Measurements from ENCODE around the gene RPL3. TPM values are rescaled to one million over a fixed set of nuclear protein-coding genes. Genes with fewer than 3 reads are reported as not detected.
A peak's percentile ranks its signal among the peaks of the same experiment; 100 is the strongest.

The RPL3 gene
- total and polyA plus RNA-seq, 2 of the 4 experiments (the other 2 are of a cell fraction): 2,871 to 3,312 TPM

DNA sequence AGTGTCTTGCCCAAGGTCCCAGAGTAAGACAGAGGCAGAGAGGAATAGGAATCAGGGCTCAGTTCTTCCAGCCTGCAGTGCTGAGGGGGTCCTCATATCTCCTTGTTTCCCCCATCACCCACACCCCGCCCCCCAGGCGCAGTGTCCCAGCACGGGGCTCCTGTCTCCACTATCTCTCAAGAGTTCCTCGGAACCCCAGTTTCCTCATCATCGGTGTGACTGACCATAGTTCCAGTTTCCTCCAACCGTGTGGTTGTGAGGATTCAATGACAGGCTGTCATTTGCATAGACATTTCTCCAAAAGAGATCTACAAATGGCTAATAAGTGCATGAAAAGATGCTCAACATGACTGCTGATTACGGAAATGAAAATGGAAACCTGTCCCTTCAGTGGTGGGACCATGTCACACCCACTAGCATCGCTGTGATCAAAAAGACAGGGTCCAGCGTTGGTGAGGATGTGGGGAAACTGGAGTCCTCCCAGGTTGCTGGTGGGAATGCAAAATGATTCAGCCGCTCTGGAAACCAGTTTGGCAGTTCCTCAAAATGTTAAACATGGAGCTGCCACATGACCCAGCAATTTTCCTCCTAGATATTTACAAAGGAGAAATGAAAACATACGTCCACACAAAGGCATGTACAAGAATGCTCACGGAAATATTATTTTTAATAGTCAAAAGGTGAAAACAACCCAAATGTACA, 42.8 kb downstream of the RPL3 start:
- peak overlapping the region; percentile 90 for H2BK120ac ChIP-seq (ENCODE audit: low read depth, low read length)
- peaks cover 8% of the 10 kb centered on the region for H4K20me1 ChIP-seq (ENCODE audit: insufficient read depth, low read length)
- H4K5ac ChIP-seq (ENCODE audit: low read depth, low read length): no peak overlapping the region
- H2BK20ac ChIP-seq (ENCODE audit: low read depth, low read length): peak overlapping the region; percentile 93
- H3K27me3 ChIP-seq (ENCODE audit: control insufficient read depth, insufficient read depth, low read length): no peaks in the 10 kb centered on the region
- H3K23ac ChIP-seq (ENCODE audit: low read depth, low read length): no peak overlapping the region
- intact Hi-C loops (cut with micrococcal nuclease) (no loop called here), dilution Hi-C loops (cut with HindIII; ENCODE audit: low sequenced_read_pairs, unreplicated experiment) (no loop called here), in situ Hi-C loops (cut with MboI; ENCODE audit: low sequenced_read_pairs) (no loop called here)
- H3K18ac ChIP-seq (ENCODE audit: low read depth, low read length): no peak overlapping the region
- H3K27ac ChIP-seq (ENCODE audit: insufficient read depth, low read length): no peak overlapping the region
- H3K4me3 ChIP-seq (ENCODE audit: insufficient read depth, low read depth, low read length): no peak overlapping the region
- H3K9me1 ChIP-seq (ENCODE audit: insufficient read depth, low read length): peaks cover 15% of the 10 kb centered on the region; the same call in 1 of the 2 replicates
- H3K9ac ChIP-seq (ENCODE audit: low read depth, low read length): no peak overlapping the region
- H3K79me1 ChIP-seq (ENCODE audit: low read depth in 1 of 2, low read length in 2 of 2): peaks cover 0 to 9% of the 10 kb centered on the region in 2 experiments; a peak in 1 of 4 replicates
- peak overlapping the region; percentile 15 to 79; a peak in 2 of 4 replicates for H4K8ac ChIP-seq (ENCODE audit: low read depth in 2 of 2, low read length in 2 of 2)
- ChIA-PET POLR2A (ENCODE audit: unreplicated experiment) (no interaction called here), CTCF (no interaction called here)
- H3K36me3 ChIP-seq (ENCODE audit: control insufficient read depth, insufficient read depth, low read length): no peaks in the 10 kb centered on the region
- 0 out of 2 replicates have a peak, but pooled peaks cover 2% of the 10 kb centered on the region for H3K9me3 ChIP-seq (ENCODE audit: control insufficient read depth, insufficient read depth, low read length)
- no peak for ATAC-seq (ENCODE audit: low read depth)
- 0 out of 2 replicates have a peak overlapping the region, but pooled peaks have one; percentile 20 for H3K14ac ChIP-seq (replicated peaks; ENCODE audit: low read depth, low read length)
- peak overlapping the region; percentile 81 for H2AK5ac ChIP-seq (ENCODE audit: low read depth, low read length)
- BruUV-seq (replicated peaks): no TSS peak
- no peak overlapping the region for H2AK9ac ChIP-seq (replicated peaks; ENCODE audit: low read depth, low read length, poor library complexity)
- H3K4me1 ChIP-seq (ENCODE audit: control insufficient read depth, insufficient read depth, low read length): peaks cover 10% of the 10 kb centered on the region
- whole genome bisulfite sequencing, 2 experiments (ENCODE audit: extremely low coverage in 2 of 2, insufficient read length in 1 of 2): 100% methylated on average over 2 of the region's 12 CpGs; no CpG with 5 or more reads in 1 of the 2 experiments
- H3K56ac ChIP-seq (ENCODE audit: extremely low read depth, insufficient read depth, low read length): peak overlapping the region; percentile 16; the same call in 1 of the 2 replicates
- H3K4ac ChIP-seq (ENCODE audit: low read depth, low read length): peak overlapping the region; percentile 82
- DNase-seq: no peak
- H2BK5ac ChIP-seq (ENCODE audit: low read depth, low read length, poor library complexity, severe bottlenecking): no peak overlapping the region
- peak overlapping the region; percentile 23; the same call in 1 of the 2 replicates for H4K91ac ChIP-seq (ENCODE audit: insufficient read depth, low read depth, low read length)
- peak overlapping the region; percentile 89; the same call in 1 of the 3 replicates for H2BK15ac ChIP-seq (ENCODE audit: low read depth, low read length)
- no peak overlapping the region for H2AFZ ChIP-seq (replicated peaks; ENCODE audit: low read length, poor library complexity)
- no peak overlapping the region for H3K4me2 ChIP-seq (ENCODE audit: low read depth, low read length)
- TF ChIP-seq RAD21 (IDR thresholded peaks at IDR 0.05; ENCODE audit: low read length) (no peak), RCOR1 (IDR thresholded peaks at IDR 0.05; ENCODE audit: insufficient replicate concordance, low read length) (no peak), ELK1 (IDR thresholded peaks at IDR 0.05; ENCODE audit: borderline replicate concordance, low read depth, low read length) (no peak), MAZ (IDR thresholded peaks at IDR 0.05; ENCODE audit: borderline replicate concordance, low read depth, low read length) (no peak)

Measured in IMR-90 (cell line).